Fibroblast of lung (primary cell): Measurements from ENCODE around the gene GBA2. TPM values are rescaled to one million over a fixed set of nuclear protein-coding genes. Genes with fewer than 3 reads are reported as not detected.

Experiments used
- DNase-seq, 2 donors: peaks; one replicate each; pipeline versions ENCODE4 v3.0.0 to v3.0.0-alpha.2; 2010; ENCODE audit warnings: low read depth in 2 of 2
- H2AFZ ChIP-seq: 2 replicates; pipeline ENCODE4 v1.5.1; 2012; ENCODE audit warnings: low read length, control low read depth, inconsistent platforms
- H3K27ac ChIP-seq: 2 replicates; pipeline ENCODE4 v1.5.1; 2011; ENCODE audit warnings: low read length, control low read depth; ENCODE audit not compliant: insufficient read depth
- H3K27me3 ChIP-seq: 2 replicates; pipeline ENCODE4 v1.5.1; 2011; ENCODE audit warnings: mild to moderate bottlenecking, low read length; ENCODE audit not compliant: control insufficient read depth, insufficient read depth
- H3K36me3 ChIP-seq: 2 replicates; pipeline ENCODE4 v1.5.1; 2011; ENCODE audit warnings: low read length; ENCODE audit not compliant: control insufficient read depth, insufficient read depth
- H3K4me1 ChIP-seq: 2 replicates; pipeline ENCODE4 v1.5.1; 2011; ENCODE audit warnings: low read length; ENCODE audit not compliant: control insufficient read depth, insufficient read depth; ENCODE audit errors: extremely low read depth
- H3K4me2 ChIP-seq: 2 replicates; pipeline ENCODE4 v1.5.1; 2011; ENCODE audit warnings: low read length, control low read depth; ENCODE audit not compliant: insufficient read depth; ENCODE audit errors: extremely low read depth
- H3K4me3 ChIP-seq, 4 experiments: fragments of 200-600 bp in 1 of 4; sonication (generic) in 1 of 4; replicated peaks in 1 of 4; 2 replicates each; pipeline ENCODE4 v1.5.1; 2011 to 2016; ENCODE audit warnings: low read length in 4 of 4, low read depth in 3 of 4, mild to moderate bottlenecking in 3 of 4, control low read depth in 2 of 4, inconsistent platforms in 1 of 4, mixed read lengths in 1 of 4; ENCODE audit not compliant: insufficient read depth in 1 of 4; ENCODE audit errors: control extremely low read depth in 1 of 4
- H3K79me2 ChIP-seq: 2 replicates; pipeline ENCODE4 v1.5.1; 2012; ENCODE audit warnings: mild to moderate bottlenecking, low read length, inconsistent platforms; ENCODE audit not compliant: control insufficient read depth, insufficient read depth
- H3K9ac ChIP-seq: 2 replicates; pipeline ENCODE4 v1.5.1; 2011; ENCODE audit warnings: mild to moderate bottlenecking, low read length, control low read depth; ENCODE audit not compliant: insufficient read depth
- H3K9me3 ChIP-seq: 2 replicates; pipeline ENCODE4 v1.5.1; 2012; ENCODE audit warnings: low read depth, low read length; ENCODE audit not compliant: control insufficient read depth, insufficient read depth
- H4K20me1 ChIP-seq: 2 replicates; pipeline ENCODE4 v1.5.1; 2011; ENCODE audit warnings: low read length; ENCODE audit not compliant: control insufficient read depth, insufficient read depth; ENCODE audit errors: extremely low read depth
- EZH2 ChIP-seq: IDR thresholded peaks from 2 replicates; pipeline ENCODE4 v1.5.1; 2012; ENCODE audit warnings: low read length, control low read depth, mild to moderate bottlenecking; ENCODE audit errors: missing control alignments
- polyA plus RNA-seq, 2 donors: library from polyadenylated mRNA; depleted of rRNA in 1 of 2; stranded (reverse) in 1 of 2; unstranded in 1 of 2; fragments of >200 nt; gene quantifications; 2 replicates each; pipeline ENCODE4 v1.2.1, GENCODE V29; 2011 to 2012; ENCODE audit warnings: missing spikeins in 1 of 2
- total RNA-seq: library from RNA; depleted of rRNA; stranded (reverse); fragments of >200 nt; gene quantifications from 2 replicates; pipeline ENCODE4 v1.2.1, GENCODE V29; 2014
- TF ChIP-seq, protein P1 (sequence below), 2 donors: IDR thresholded peaks in 1 of 2; conservative IDR thresholded peaks in 1 of 2; 1 replicate in 1 of 2; 2 replicates in 1 of 2; pipeline ENCODE4 v1.5.1; 2011 to 2012; ENCODE audit warnings: low read length in 2 of 2, control low read depth in 1 of 2, inconsistent platforms in 1 of 2, low read depth in 1 of 2, mild to moderate bottlenecking in 1 of 2

The GBA2 gene
- total and polyA plus RNA-seq, 2 donors (not counting 1 experiment from before 2014, with no cell fraction given): 23.9 to 25.5 TPM

DNA sequence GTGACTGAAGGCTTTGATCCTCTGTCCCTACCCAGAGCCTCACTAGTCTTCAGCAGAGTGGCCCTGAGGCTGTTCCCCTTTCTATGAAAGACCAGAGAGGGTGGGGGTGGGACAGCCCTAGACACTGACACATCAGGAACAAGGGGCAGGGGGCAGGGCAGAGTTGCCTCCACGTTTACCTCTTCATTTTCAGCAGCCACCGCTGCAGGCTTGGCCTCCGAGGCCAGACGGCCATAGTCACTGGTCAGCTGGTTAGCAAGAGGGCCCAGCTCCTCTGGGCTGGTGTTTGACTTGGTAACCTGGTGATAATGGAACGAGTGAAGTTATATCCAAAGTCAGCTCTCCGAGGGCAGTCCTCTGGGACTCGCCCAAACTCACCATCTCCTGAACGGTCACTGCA, 43.7 kb downstream of the GBA2 start:
- Histone ChIP-seq H2AFZ (no peak overlapping the region), H3K27ac (no peak overlapping the region), H3K9ac (no peak overlapping the region), H3K79me2 (no peaks in the 10 kb centered on the region), H4K20me1 (no peaks in the 10 kb centered on the region), H3K9me3 (no peaks in the 10 kb centered on the region), H3K27me3 (no peaks in the 10 kb centered on the region), H3K4me1 (no peaks in the 10 kb centered on the region), H3K36me3 (peaks cover 58% of the 10 kb centered on the region), H3K4me3 (no peak overlapping the region), H3K4me2 (no peak overlapping the region)
- DNase-seq: no peak
- no peak for TF ChIP-seq EZH2
- TF ChIP-seq, protein P1, sequence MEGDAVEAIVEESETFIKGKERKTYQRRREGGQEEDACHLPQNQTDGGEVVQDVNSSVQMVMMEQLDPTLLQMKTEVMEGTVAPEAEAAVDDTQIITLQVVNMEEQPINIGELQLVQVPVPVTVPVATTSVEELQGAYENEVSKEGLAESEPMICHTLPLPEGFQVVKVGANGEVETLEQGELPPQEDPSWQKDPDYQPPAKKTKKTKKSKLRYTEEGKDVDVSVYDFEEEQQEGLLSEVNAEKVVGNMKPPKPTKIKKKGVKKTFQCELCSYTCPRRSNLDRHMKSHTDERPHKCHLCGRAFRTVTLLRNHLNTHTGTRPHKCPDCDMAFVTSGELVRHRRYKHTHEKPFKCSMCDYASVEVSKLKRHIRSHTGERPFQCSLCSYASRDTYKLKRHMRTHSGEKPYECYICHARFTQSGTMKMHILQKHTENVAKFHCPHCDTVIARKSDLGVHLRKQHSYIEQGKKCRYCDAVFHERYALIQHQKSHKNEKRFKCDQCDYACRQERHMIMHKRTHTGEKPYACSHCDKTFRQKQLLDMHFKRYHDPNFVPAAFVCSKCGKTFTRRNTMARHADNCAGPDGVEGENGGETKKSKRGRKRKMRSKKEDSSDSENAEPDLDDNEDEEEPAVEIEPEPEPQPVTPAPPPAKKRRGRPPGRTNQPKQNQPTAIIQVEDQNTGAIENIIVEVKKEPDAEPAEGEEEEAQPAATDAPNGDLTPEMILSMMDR (conservative IDR thresholded peaks at IDR 0.05 in 1 of 2, IDR thresholded peaks at IDR 0.05 in 1 of 2; ENCODE audit: low read depth in 1 of 2, low read length in 2 of 2): no peak

GRCh38 chr9:35703906-35704672, 44.9 kb downstream of the GBA2 start:
- Histone ChIP-seq H3K27me3 (no peaks in the 10 kb centered on the region), H3K79me2 (no peaks in the 10 kb centered on the region), H3K27ac (no peak overlapping the region), H4K20me1 (no peaks in the 10 kb centered on the region), H3K36me3 (peaks cover 68% of the 10 kb centered on the region), H3K4me2 (no peak overlapping the region), H3K9me3 (no peaks in the 10 kb centered on the region), H3K4me1 (no peaks in the 10 kb centered on the region), H2AFZ (no peak overlapping the region), H3K9ac (no peak overlapping the region), H3K4me3 (no peak overlapping the region)
- no peak for DNase-seq
- TF ChIP-seq, protein P1 (conservative IDR thresholded peaks at IDR 0.05 in 1 of 2, IDR thresholded peaks at IDR 0.05 in 1 of 2; ENCODE audit: low read depth in 1 of 2, low read length in 2 of 2): no peak
- no peak for TF ChIP-seq EZH2

- Histone ChIP-seq H3K9me3 (no peaks in the 10 kb centered on the region), H3K9ac (no peak overlapping the region), H4K20me1 (no peaks in the 10 kb centered on the region), H3K79me2 (no peaks in the 10 kb centered on the region), H3K27me3 (no peaks in the 10 kb centered on the region), H2AFZ (no peak overlapping the region), H3K4me3 (no peak overlapping the region), H3K4me2 (no peak overlapping the region), H3K36me3 (peaks cover 73% of the 10 kb centered on the region), H3K4me1 (no peaks in the 10 kb centered on the region), H3K27ac (no peak overlapping the region)
- no peak for DNase-seq
- TF ChIP-seq, protein P1 (conservative IDR thresholded peaks at IDR 0.05 in 1 of 2, IDR thresholded peaks at IDR 0.05 in 1 of 2; ENCODE audit: low read depth in 1 of 2, low read length in 2 of 2): no peak
- TF ChIP-seq EZH2: no peak
Observed at GRCh38 chr9:35702696-35703095, 46.3 kb downstream of the GBA2 start.
